Tibial nerve (tissue), 4 donors: ENCODE results near the gene BRSK2. TPM values are rescaled to one million over a fixed set of nuclear protein-coding genes. Genes with fewer than 3 reads are reported as not detected.

Source experiments
- DNase-seq, 2 donors: peaks; one replicate each; pipeline ENCODE4 v3.0.0-alpha.2; 2019; ENCODE audit warnings: low spot score in 2 of 2
- H3K27ac ChIP-seq, 4 donors: fragments of 200-600 bp; sonication (generic) in 3 of 4; one replicate each; pipeline ENCODE4 v1.5.1; 2017 to 2019; ENCODE audit warnings: mild to moderate bottlenecking in 1 of 4
- H3K27me3 ChIP-seq, 2 donors: fragments of 200-600 bp; sonication (generic) in 1 of 2; one replicate each; pipeline versions ENCODE4 v1.5.1 to v1.6.0; 2017 to 2019
- H3K36me3 ChIP-seq, 3 donors: fragments of 200-600 bp; sonication (generic); one replicate each; pipeline ENCODE4 v1.5.1; 2018 to 2019
- H3K4me1 ChIP-seq, 4 donors: fragments of 200-600 bp; sonication (generic) in 3 of 4; one replicate each; pipeline ENCODE4 v1.5.1; 2017 to 2019
- H3K4me3 ChIP-seq, 4 donors: fragments of 200-600 bp; sonication (generic) in 3 of 4; one replicate each; pipeline ENCODE4 v1.5.1; 2017 to 2019; ENCODE audit warnings: mild to moderate bottlenecking in 1 of 4, moderate library complexity in 1 of 4
- H3K9me3 ChIP-seq, 4 donors: fragments of 200-600 bp; sonication (generic) in 3 of 4; one replicate each; pipeline ENCODE4 v1.5.1; 2017 to 2019
- EP300 ChIP-seq, 2 donors: sonication (generic); formaldehyde crosslinking; IDR thresholded peaks; one replicate each; pipeline ENCODE4 v1.6.1; 2017; ENCODE audit warnings: antibody characterized with exemption in 2 of 2, mild to moderate bottlenecking in 1 of 2
- POLR2A ChIP-seq, 2 donors: fragments of 450-650 bp; IDR thresholded peaks; one replicate each; pipeline ENCODE4 v1.6.1; 2017; ENCODE audit warnings: antibody characterized with exemption in 2 of 2, mild to moderate bottlenecking in 2 of 2, moderate library complexity in 2 of 2
- WGBS, 2 donors: methylation state at CpG; one replicate each; pipeline ENCODE4 v1.1.5; 2018; 5-methylcytosine and 5-hydroxymethylcytosine counted together
- total RNA-seq, 4 donors: library from RNA; depleted of rRNA; stranded (reverse); fragments of >200 nt; gene quantifications; one replicate each; pipeline ENCODE4 v1.1.0, GENCODE V29; 2016
- TF ChIP-seq, protein P1 (sequence below), 5 experiments: fragments of 200-600 bp in 3 of 5; fragments of 450-650 bp in 2 of 5; sonication (generic) in 3 of 5; IDR thresholded peaks; one replicate each; pipeline ENCODE4 v1.5.1; 2016 to 2019; ENCODE audit warnings: antibody characterized with exemption in 5 of 5, mild to moderate bottlenecking in 3 of 5, moderate library complexity in 2 of 5

BRSK2 gene
- total RNA-seq, 4 donors from 2014 or later: 2.4 to 7.8 (median 4.6) TPM

DNA sequence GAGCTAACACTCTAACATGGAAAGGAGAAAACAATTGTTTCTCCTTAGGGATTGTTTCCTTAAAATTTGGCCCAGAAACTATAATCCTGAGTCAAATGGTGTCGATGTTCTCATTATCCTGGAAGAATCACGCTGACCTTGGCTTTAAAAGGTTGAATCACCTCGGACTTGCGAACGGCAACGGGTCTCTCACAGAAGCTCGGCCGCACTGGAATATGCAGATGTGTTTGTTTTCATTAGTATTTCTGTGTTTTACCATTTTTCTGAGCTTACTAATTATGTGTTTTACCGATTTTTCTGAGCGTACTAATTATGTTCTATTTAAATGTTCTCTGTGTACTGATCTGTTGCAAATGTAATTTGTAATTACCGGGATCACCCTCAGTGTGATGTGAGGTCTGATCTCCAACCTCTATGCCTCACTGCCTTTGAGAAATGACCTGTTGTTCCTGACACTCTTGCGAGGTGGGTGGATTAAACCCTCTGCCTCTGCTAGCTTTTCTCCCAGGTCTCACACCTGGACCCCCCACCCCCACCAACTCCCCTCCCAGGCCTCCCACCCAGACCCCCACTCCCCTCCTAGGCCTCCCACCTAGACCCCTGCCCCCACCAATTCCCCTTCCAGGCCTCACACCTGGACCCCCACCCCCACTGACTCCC is 38.3 kb upstream of the BRSK2 start:
- Histone ChIP-seq H3K36me3 (no peaks in the 10 kb centered on the region), H3K4me3 (no peak overlapping the region), H3K4me1 (no peaks in the 10 kb centered on the region), H3K27me3 (peaks cover 0 to 23% of the 10 kb centered on the region in 2 donors), H3K9me3 (no peaks in the 10 kb centered on the region), H3K27ac (no peak overlapping the region)
- WGBS, 2 donors: 64 to 65% methylated on average over 12 of the region's 12 CpGs
- no peak for TF ChIP-seq EP300 (IDR thresholded peaks at IDR 0.05)
- TF ChIP-seq, protein P1, sequence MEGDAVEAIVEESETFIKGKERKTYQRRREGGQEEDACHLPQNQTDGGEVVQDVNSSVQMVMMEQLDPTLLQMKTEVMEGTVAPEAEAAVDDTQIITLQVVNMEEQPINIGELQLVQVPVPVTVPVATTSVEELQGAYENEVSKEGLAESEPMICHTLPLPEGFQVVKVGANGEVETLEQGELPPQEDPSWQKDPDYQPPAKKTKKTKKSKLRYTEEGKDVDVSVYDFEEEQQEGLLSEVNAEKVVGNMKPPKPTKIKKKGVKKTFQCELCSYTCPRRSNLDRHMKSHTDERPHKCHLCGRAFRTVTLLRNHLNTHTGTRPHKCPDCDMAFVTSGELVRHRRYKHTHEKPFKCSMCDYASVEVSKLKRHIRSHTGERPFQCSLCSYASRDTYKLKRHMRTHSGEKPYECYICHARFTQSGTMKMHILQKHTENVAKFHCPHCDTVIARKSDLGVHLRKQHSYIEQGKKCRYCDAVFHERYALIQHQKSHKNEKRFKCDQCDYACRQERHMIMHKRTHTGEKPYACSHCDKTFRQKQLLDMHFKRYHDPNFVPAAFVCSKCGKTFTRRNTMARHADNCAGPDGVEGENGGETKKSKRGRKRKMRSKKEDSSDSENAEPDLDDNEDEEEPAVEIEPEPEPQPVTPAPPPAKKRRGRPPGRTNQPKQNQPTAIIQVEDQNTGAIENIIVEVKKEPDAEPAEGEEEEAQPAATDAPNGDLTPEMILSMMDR (IDR thresholded peaks at IDR 0.05): no peak
- no peak for TF ChIP-seq POLR2A (IDR thresholded peaks at IDR 0.05)
- no peak for DNase-seq

DNA sequence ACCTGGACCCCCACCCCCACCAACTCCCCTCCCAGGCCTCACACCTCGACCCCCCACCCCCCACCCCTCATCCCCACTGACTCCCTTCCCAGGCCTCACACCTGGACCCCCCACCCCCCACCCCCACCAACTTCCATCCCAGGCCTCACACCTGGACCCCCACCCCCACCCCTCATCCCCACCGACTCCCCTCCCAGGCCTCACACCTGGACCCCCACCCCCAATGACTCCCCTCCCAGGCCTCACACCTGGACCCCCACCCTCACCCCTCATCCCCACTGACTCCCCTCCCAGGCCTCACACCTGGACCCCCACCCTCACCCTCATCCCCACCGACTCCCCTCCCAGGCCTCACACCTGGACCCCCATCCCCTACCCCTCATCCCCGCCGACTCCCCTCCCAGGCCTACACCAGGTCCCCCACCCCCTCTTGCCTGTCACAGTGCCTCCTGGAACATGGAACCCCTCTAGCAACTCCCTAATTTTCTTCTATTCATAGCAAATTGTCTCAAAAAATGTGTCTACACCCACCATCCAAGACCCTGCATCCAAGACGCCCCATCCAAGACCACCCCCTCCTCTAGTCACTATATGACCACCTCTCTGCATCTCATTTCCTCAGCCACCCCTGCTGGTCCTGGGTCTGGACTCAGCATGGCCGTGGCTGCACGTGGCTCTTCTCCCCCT is 36.9 kb upstream of the BRSK2 start:
- 74 to 84% methylated on average over 3 to 6 of the region's 8 CpGs for WGBS, 2 donors
- no peak for TF ChIP-seq POLR2A (IDR thresholded peaks at IDR 0.05)
- TF ChIP-seq, protein P1 (IDR thresholded peaks at IDR 0.05): no peak
- no peak for TF ChIP-seq EP300 (IDR thresholded peaks at IDR 0.05)
- Histone ChIP-seq H3K9me3 (no peaks in the 10 kb centered on the region), H3K27me3 (peaks cover 0 to 23% of the 10 kb centered on the region in 2 donors), H3K36me3 (no peaks in the 10 kb centered on the region), H3K4me1 (no peaks in the 10 kb centered on the region), H3K4me3 (no peak overlapping the region), H3K27ac (no peak overlapping the region)
- no peak for DNase-seq

DNA sequence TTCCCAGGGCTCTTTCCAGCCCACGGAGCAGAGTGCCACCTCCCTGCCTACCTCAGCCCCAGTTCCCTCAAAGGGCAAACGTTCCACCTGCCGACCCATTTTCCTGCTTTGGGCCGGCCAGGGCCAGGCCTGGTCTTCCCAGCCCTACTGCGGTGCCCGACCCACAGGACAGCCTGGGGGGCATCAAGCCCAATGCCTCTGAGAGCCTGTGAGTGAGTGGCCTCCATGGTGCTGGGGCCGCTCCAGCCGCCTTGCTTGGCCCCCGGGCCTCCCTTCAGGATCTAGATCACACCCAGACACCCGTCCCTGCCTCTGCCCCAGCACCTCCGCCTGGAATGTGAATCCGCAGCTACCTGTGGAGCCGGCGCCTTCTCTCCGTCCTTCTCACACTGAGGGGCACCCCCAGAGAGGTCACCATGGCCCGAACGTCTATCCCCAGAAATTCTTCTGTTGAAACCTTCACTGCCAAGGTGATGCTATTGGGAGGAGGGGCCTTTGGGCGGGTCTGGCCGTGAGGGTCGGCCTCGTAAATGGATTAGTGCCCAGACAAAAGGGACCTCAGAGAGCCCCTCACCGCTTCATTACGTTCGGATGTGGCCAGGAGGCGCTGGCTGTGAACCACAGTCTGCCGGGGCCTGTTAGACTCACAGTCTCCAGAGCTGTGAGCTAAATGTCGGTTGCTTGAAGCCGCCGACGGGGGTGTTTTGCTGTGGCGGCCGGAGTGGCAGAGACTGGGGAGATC is 36.2 kb upstream of the BRSK2 start:
- Histone ChIP-seq H3K27me3 (peaks cover 0 to 23% of the 10 kb centered on the region in 2 donors), H3K9me3 (no peaks in the 10 kb centered on the region), H3K4me3 (no peak overlapping the region), H3K4me1 (no peaks in the 10 kb centered on the region), H3K27ac (no peak overlapping the region), H3K36me3 (no peaks in the 10 kb centered on the region)
- TF ChIP-seq, protein P1 (IDR thresholded peaks at IDR 0.05): no peak
- no peak for TF ChIP-seq POLR2A (IDR thresholded peaks at IDR 0.05)
- TF ChIP-seq EP300 (IDR thresholded peaks at IDR 0.05): no peak
- DNase-seq: no peak
- WGBS, 2 donors: 78 to 79% methylated on average over 27 to 30 of the region's 32 CpGs

DNA sequence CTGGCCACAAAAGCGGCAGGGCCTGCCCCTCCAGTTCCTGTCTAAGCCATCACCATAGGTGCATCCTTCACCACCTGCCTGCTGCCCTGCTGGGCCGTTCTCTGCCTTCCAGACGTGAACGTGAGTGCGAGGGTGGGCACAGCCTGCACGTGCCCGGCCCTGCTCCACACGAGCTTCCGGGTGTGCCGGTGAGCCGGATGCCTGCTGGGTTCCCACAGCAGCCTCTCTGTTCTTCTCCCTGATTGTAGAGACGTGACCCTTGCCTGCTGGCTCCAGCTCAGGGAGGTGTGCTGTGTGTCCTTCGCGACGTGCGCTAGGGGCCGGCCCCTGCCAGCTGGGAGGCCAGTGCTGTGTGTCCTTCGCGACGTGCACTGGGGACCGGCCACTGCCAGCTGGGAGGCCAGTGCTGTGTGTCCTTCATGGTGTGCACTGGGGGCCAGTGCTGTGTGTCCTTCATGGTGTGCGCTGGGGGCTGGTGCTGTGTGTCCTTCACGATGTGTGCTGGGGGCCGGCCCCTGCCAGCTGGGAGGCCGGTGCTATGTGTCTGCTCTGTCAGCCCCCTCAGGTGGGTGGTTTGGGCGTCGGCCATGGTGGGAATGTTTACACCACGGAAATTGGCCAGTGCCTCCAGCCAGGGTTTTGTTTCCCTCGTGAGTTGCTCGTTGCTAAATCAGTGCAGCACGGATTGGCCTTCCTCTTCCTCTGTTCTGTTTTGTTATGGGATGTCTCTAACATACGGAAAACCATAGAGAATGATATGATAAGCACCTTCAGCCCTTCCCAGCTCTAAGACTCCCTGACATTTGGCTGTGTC is 35.4 kb upstream of the BRSK2 start:
- WGBS, 2 donors: 68 to 79% methylated on average over 22 to 31 of the region's 32 CpGs
- no peak for DNase-seq
- Histone ChIP-seq H3K4me1 (no peaks in the 10 kb centered on the region), H3K36me3 (no peaks in the 10 kb centered on the region), H3K27me3 (peaks cover 0 to 18% of the 10 kb centered on the region in 2 donors), H3K4me3 (no peak overlapping the region), H3K9me3 (no peaks in the 10 kb centered on the region), H3K27ac (no peak overlapping the region)
- TF ChIP-seq POLR2A (IDR thresholded peaks at IDR 0.05) (no peak), EP300 (IDR thresholded peaks at IDR 0.05) (no peak)
- TF ChIP-seq, protein P1 (IDR thresholded peaks at IDR 0.05): no peak
